NOMO-1 treated with DMSO at 0.1 percent for 48 hours (cell line): ENCODE measurements around the gene ARHGDIA.
A peak's percentile ranks its signal among the peaks of the same experiment; 100 is the strongest.

ENCODE experiments used
- DNase-seq: peaks from one replicate; lab custom pipeline; 2025; ENCODE audit not compliant: unreplicated experiment; lab: John Stamatoyannopoulos, UW

Gene ARHGDIA

DNA sequence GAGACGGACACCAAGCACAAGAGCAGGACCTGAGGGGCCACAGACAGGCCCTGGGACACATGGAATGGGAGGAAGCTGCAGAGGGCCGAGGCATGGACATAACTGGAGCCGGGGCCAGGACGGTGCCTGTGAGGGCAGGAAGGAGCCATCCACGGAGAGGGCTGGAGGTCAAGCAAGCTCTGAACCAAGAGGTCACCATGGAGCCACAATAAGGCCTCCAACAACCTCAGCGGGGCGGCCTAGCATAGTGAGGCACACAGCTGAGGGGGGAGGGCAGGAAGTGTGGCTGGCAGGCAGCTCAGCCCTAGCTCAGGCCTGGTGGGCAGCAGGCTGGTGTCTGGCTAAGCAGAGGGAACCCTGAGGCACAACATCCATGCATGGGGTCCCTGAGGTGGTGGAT lies 42.5 kb downstream of the ARHGDIA start:
- DNase-seq: no peak

DNA sequence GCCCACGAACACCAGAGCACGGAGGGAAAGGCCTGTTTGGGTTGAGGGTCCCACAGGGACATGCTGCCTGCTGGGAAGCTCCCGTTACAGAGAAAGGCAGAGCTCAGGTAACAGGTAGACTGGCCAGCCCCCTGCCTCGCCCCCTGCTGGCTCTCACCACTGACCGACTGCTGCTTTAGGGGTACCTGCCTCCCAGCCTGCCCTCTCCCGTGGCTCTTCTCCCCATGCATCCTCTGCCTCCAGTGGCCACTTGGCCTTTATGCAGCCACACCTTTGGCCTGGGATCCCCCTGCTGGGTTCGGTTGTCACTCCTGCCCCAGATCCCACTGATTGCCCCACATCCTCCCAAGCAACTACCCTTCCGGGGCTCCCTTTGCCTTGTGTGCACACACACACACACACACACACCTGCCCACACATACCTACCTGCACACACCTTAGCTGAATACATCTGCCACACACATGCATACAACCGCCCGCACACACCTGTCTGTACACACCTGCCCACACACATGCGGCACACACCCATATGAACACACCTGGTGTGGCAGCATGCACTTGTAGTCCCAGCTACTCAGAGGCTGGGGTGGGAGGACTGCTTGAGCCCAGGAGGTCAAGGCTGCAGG lies 45.2 kb downstream of the ARHGDIA start:
- DNase-seq: no peak

DNA sequence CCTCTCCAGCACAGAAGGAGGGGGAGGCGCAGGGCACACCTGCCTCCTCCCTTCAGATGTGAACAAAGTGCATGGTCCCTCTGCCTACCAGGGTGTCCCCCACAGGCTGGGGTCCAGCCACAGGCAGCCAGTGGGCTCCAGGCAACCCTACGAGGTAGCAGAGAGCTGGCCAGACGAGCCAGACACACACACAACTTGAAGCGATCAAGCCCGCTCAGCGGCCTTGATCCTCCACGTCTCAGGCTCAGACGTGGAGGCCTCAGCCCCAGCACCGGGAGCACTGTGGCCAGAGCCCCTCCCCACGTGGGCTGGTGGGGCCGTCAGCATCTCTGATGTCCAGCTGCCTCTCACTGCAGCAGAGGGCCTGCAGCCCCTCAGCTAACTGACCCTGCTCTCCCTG lies 46.5 kb downstream of the ARHGDIA start:
- DNase-seq: no peak

DNA sequence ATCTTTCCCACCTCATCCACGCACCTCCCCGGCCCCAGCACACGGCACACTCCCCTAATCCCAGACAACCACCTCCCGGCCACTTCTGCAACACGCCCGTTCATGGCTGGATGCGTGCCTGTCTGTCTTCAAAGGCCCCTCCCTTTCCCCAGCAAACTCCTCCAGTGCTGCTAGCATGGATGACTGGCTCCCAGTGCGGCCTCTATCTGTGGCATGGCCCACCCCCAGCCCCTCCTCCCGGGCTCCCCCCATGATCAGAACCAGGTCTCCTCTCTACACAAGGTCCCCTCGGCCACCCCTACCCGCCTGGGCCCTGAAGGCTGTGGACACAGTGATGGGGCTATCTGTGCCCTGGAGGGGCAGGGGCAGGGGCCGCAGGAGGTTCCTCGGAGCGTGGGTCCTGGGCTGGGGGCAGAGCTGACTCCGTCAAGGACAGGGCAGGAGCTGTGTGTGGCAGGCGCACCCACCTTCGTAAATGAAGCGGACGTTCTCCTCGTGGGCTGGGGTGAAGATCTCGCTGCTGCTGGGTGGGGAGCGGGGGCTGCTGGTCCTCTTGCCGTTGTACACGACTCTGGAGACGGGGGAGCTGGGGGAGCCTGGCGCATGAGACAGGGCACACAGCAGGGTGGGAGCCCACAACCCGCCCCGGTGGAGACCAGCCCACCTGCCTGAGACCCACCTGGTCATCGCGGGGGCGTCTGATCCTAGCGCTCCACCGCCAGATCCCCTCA lies 47.2 kb downstream of the ARHGDIA start:
- DNase-seq: no peak

DNA sequence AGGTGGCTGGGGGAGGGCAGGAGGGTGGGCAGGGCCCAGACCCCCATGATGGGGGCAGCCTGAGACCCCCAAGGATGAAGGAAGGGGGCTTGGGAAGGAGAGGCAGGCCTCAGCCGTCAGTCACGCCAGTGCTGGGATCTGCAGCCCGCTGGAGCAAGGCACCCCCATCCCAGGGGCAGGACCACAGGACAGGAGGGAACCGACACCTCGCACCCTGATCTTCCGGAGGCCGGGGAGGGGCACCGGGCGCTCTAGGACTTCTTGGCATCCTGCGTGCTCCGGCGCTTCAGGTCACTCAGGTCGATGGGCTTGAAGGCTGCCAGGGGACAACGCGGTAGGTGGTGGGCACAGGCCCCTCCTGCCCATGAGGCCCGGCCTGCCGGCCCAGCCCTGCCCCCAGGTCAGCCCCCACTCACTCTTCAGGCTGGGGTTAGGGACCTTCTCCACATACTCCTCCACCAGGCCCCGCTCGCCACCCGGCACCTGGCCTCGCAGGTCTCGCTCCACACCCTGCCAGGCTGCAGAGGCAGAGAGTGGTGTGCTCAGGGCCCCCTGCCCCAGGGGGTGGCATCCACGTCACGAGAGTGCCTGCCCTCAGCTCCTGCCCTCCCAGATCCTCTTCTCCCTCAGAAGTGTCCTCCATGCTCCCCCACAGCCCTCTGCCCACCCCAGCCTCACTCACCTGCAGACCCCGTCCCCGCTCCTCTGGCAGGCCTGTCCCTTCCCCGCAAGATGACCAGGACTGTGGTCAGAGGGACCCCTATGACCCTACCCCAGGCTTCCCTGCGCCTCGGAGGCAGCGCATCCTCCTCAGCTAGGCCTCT lies 47.9 kb downstream of the ARHGDIA start:
- DNase-seq: no peak

DNA sequence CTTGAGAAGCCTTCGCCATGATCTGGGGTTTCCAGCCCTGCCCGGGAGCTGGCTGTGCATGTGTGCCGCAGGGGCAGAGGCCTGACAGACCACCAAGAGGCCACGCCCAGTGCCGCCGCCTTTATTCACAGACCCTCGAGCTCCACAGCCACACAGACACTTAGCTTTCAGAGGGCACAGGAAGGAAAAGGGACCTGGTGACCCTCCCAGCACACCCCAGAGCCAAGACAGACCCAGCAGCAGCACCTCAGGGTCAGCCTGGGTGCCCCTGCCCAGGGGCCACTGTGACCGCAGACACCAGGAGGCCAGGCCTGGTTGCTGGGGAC lies 48.9 kb downstream of the ARHGDIA start:
- DNase-seq: no peak

DNA sequence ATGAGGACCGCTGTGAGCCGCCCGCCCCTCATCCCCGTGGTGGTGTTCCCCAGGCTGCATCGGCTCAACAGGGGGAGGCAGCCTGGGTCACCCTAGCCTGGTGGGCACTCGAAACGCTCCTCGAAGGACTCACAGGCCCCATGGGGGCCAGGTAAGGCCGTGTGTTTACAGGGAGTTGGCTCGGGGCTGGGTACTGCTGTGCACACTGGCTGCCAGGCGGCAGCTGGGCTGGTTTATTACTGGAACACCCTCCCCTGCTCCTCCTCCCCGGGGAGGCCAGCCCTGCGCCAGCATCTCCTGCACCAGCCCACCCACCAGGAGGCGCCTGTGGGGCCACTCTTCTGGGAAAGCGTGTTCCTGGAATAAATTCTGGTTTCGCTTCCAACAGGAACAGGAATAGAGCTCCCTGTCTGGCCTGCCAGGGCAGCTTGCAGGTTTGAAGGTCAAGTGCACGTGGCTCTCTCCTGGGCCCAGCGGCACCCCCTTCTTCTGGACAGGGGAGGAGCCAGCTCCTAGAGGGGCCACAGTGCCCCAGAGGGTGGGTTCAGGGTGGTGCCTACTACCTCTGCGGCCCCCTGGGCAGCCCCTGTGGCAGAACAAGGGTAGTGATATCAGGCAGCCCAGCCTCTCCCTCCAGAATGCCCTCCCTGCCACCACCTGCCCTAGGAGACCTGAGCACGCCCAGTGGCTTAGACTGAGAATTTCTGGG lies 49.4 kb downstream of the ARHGDIA start:
- peak; percentile 33 for DNase-seq

DNA sequence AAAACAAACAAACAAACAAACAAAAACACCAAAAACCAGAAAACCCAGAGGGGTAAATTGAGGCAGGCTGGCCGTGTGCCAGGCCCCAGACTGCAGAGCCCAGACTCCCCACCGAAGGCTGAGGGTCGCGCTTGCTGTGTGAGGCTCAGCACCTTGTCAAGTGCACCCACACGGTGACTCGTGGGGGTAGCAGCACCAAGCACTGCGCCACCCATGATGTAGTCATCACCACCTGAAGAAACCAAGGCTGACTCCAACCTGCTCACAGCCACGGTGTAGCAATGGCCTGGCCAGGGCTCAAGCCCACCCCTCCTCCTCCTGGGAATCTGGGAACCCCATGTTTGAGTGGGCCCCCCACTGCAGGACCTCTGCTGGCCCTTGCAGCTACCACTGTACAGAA lies 50.0 kb downstream of the ARHGDIA start:
- DNase-seq: no peak

DNA sequence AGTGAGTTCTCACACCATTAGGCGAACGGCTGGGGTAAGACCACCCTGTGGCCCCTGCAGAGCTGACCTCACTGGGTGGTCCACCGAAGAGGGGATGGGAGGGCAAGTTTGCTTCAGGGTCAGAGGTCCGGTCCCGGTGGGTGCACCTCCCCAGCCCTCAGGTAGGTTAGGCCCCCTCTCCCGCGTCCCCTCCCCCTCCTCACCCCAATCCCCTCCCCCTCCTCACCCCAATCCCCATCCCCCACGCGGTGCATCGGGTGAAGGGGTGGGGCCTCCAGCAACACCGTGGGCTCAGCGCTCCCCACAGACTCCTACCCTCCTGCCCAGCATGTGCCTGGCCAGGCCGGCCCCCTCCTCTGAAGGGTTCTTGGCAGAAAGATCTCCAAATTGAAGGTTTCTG lies 51.4 kb downstream of the ARHGDIA start:
- DNase-seq: no peak

DNA sequence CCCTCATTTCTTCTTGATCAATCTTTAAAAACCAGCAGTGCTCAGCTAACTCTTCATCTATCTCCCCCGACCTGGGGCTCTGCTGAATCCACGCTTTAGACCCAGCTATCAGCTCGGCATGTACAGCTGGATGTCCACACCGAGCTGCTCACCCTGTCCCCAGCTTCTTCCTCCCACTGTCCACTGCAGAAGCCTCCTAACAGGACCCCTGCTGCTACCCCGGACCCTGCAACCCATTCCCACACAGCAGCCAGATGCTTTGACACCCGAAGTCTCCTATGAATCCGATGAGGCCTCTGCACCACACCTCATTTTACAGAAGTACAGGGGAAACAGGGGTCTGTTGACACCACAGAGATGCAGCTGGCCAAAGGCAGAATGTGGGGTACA lies 53.4 kb downstream of the ARHGDIA start:
- no peak for DNase-seq
